Hepatocyte (in vitro differentiated cells): Measurements from ENCODE around the gene DOCK1.

ENCODE experiments used
- CTCF ChIP-seq: fragments of 200-600 bp; sonication (generic); IDR thresholded peaks from 2 replicates; pipeline ENCODE4 v1.5.1; 2016; ENCODE audit warnings: antibody characterized with exemption, mild to moderate bottlenecking; ENCODE audit not compliant: poor library complexity
- EZH2phosphoT487 ChIP-seq: fragments of 200-600 bp; sonication (generic); IDR thresholded peaks from one replicate; pipeline ENCODE4 v1.6.1; 2018; ENCODE audit warnings: antibody characterized with exemption, mild to moderate bottlenecking, low read depth, moderate library complexity; ENCODE audit not compliant: unreplicated experiment, severe bottlenecking

GRCh38 chr10:126932516-126932915 is 27.3 kb downstream of the DOCK1 start:
- TF ChIP-seq EZH2phosphoT487, result no peak
- TF ChIP-seq CTCF, result no peak
